GM12865 (cell line): Measurements from ENCODE around the gene TEX11.
"Not testable (repeated sequence)": the region's sequence is repeated elsewhere in the genome, so short reads cannot be mapped to it uniquely, and the experiment has no call there.

Source experiments
- DNase-seq: peaks from one replicate; pipeline ENCODE4 v3.0.0; 2010; ENCODE audit warnings: low read depth
- H3K4me3 ChIP-seq: 2 replicates; pipeline ENCODE4 v1.5.1; 2011; ENCODE audit warnings: mild to moderate bottlenecking, low read depth, low read length, control low read depth
- TF ChIP-seq, protein P1 (sequence below): IDR thresholded peaks from 2 replicates; pipeline ENCODE4 v1.5.1; 2011; ENCODE audit warnings: low read length, control low read depth, low read depth, inconsistent platforms; ENCODE audit not compliant: insufficient read depth; ENCODE audit errors: missing control alignments

Gene TEX11

DNA sequence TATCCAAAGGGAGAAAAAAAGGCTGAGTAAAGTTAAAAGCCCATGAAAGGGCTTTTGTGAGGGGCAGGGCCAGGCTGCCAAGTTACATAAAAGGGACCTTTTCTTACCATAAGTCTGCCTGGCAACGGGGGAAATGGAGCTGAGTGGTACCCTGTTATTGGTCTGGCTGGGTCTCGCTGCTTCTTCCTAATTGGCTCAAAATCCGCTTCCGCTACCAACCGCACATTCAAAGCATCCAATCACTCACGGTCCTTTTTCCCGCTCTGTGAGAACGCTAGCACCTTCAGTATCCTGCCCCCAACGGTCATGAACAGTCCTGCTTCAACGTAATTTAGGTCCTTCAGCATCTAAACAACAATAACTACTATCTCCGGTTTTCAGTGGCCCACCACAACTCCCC is 611 bp downstream of the TEX11 start:
- DNase-seq, result no peak

DNA sequence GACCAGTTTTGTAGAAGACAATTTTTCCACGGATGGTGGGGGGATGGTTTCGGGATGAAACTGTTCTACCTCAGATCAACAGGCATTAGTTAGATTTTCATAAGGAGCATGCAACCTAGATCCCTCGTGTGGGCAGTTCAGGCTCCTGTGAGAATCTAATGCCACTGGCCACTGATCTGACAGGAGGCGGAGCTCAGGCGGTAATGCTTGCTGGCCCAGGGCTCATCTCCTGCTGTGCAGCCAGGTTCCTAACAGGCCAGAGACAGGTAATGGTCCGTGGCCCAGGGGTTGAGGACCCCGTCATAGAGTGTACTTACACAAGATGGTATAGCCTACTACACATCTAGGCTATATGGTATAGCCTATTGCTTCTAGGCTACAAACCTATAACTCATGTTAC is 7.0 kb downstream of the TEX11 start:
- no peak for DNase-seq
- TF ChIP-seq, protein P1, sequence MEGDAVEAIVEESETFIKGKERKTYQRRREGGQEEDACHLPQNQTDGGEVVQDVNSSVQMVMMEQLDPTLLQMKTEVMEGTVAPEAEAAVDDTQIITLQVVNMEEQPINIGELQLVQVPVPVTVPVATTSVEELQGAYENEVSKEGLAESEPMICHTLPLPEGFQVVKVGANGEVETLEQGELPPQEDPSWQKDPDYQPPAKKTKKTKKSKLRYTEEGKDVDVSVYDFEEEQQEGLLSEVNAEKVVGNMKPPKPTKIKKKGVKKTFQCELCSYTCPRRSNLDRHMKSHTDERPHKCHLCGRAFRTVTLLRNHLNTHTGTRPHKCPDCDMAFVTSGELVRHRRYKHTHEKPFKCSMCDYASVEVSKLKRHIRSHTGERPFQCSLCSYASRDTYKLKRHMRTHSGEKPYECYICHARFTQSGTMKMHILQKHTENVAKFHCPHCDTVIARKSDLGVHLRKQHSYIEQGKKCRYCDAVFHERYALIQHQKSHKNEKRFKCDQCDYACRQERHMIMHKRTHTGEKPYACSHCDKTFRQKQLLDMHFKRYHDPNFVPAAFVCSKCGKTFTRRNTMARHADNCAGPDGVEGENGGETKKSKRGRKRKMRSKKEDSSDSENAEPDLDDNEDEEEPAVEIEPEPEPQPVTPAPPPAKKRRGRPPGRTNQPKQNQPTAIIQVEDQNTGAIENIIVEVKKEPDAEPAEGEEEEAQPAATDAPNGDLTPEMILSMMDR, result no peak
- H3K4me3 ChIP-seq, result no peak overlapping the region

More for the DNA sequence above, 611 bp downstream of the TEX11 start:
- H3K4me3 ChIP-seq, result no peak overlapping the region
- TF ChIP-seq, protein P1, result no peak

DNA sequence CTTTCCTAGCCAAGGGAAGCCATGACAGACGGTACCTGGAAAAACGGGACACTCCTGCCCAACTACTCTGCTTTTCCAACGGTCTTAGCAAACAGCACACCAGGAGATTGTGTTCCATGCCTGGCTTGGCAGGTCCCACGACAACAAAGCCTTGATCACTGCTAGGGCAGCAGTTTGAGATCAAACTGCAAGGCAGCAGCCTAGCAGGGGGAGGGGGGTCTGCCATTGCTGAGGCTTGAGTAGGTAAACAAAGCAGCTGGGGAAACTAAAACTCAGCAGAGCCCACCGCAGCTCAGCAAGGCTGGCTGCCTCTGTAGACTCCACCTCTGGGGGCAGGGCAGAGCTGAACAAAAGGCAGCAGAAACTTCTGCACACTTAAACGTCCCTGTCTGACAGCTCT is 18.1 kb downstream of the TEX11 start:
- H3K4me3 ChIP-seq, DNase-seq: not testable (repeated sequence)

DNA sequence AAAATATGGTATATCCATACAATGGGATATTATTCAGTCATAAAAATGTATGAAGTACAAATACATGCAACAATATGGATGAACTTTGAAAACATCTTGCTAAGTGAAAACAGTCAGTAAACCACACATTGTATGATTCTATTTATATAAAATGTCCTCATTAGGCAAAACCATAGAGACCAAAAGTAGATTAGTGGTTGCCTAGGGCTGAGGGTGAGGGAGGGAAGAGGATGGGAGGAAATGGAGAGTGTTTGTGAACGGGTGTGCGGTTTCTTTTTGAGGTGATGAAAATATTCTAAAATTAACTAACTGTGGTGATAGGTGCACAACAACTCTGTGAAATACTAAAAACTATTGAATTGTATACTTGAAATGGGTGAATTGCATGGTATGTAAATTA is 29.6 kb downstream of the TEX11 start:
- no peak overlapping the region for H3K4me3 ChIP-seq
- DNase-seq, result peak; percentile 40
- TF ChIP-seq, protein P1, result no peak

DNA sequence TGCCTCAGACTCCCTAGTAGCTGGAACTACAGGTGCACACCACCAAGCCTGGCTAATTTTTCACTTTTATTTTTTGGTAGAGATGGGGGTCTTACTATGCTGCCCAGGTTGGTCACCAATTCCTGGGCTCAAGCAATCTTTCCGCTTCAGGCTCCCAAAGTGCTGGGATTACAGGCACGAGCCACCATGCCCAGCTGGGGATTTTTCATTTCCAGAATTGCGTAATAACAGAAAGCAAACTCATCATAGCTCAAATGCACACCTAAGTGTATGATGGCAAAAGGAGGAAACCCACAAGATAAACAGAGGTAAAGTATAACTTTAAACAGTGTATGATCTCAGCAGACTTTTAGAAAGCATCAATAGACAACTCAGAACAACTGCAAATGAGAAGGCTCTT is 56.2 kb downstream of the TEX11 start:
- DNase-seq, result no peak
- no peak overlapping the region for H3K4me3 ChIP-seq
- TF ChIP-seq, protein P1, result no peak

DNA sequence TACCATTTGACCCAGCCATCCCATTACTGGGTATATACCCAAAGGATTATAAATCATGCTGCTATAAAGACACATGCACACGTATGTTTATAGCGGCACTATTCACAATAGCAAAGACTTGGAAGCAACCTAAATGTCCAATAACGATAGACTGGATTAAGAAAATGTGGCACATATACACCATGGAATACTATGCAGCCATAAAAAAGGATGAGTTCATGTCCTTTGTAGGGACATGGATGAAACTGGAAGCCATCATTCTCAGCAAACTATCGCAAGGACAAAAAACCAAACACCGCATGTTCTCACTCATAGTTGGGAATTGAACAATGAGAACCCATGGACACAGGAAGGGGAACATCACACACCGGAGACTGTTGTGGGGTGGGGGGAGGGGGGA is 64.4 kb downstream of the TEX11 start:
- not testable (repeated sequence) for DNase-seq, H3K4me3 ChIP-seq

DNA sequence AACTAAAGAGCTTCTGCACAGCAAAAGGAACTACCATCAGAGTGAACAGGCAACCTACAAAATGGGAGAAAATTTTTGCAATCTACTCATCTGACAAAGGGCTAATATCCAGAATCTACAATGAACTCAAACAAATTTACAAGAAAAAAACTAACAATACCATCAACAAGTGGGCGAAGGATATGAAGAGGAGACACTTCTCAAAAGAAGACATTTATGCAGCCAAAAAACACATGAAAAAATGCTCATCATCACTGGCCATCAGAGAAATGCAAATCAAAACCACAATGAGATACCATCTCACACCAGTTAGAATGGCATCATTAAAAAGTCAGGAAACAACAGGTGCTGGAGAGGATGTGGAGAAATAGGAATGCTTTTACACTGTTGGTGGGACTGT is 64.9 kb downstream of the TEX11 start:
- H3K4me3 ChIP-seq, DNase-seq: not testable (repeated sequence)

DNA sequence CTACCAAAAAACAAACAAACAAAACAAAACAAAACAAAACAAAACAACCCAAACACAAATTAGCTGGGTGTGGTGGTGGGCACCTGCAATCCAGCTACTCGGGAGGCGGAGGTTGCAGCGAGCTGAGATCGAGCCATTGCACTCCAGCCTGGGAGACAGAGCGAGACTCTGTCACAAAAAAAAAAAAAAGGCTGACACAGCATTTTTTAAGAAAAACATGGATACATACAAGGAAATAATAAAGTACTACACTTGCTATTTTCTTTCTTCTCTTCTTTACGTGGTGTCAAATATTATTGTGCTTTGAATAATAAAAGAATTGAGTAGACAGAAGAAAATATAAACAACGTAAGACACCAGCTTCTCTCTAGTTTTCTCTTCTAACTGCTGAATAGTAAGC is 73.9 kb downstream of the TEX11 start:
- TF ChIP-seq, protein P1, result no peak
- H3K4me3 ChIP-seq, result no peak overlapping the region
- DNase-seq, result no peak

DNA sequence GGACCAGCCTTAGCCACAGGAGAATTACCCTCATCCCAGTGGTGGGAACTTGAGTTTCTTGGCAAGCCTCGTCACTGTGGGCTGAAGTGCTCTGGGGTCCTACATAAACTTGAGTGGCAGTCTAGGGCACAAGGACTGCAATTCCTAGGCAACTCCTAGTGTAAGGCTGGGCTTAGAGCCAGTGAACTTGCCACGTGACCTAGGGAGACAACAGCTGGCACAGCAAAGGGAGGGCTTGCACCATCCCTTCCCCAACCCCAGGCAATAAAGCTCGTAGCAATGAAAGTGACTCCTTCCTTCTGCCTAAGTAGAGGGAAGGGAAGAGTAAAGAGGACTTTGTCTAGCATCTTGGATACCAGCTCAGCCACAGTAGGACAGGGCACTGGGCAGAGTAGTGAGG is 81.8 kb downstream of the TEX11 start:
- TF ChIP-seq, protein P1, result no peak
- no peak for DNase-seq
- no peak overlapping the region for H3K4me3 ChIP-seq
